OCI-LY7 (cell line): Measurements from ENCODE around the gene SAP30BP.

Experiments
- EZH2phosphoT487 ChIP-seq: fragments of 200-600 bp; sonication (generic); IDR thresholded peaks from 2 replicates; pipeline ENCODE4 v1.6.1; 2018; ENCODE audit warnings: low read depth, borderline replicate concordance, mild to moderate bottlenecking, mixed run types, antibody characterized with exemption, low read length, moderate library complexity, mixed read lengths
- TF ChIP-seq, protein P1 (sequence below): fragments of 200-600 bp; sonication (generic); conservative IDR thresholded peaks from 2 replicates; pipeline ENCODE4 v1.5.1; 2014; ENCODE audit warnings: mild to moderate bottlenecking, antibody characterized with exemption, low read length, moderate library complexity, mixed read lengths

DNA sequence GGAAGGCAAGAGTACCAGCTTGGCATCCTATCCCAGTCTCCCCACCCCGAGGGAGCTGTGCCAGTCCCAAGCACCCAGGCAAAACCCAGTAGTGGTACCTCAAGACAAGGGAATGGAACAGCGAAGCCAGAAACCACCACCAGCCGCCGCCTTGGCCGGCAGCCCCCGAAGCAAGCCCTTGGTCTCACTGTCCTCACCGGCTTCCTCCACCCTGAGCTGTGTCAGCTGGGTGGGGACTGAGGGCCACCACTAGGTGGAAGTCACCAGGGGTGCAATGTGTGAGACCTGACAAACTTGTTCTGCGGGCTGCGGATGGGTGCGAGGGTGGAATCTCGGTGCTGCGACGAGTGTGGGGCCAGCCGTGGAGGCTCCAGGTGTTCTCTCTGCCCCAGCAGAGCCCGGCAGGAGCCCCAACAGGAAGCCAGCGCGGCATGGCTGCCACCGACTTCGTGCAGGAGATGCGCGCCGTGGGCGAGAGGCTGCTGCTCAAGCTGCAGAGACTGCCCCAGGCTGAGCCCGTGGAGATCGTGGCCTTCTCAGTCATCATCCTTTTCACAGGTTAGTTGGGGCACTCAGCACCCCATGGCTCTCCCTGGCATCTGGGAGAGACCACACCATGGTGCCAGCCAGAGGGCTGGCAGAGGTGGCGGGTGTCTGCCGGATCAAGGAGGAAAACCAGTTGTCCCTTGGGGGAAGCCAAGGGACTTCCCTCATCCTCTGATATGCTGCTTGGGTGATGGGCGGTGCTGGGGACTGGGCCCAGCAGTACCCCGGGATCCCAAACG, 27.2 kb upstream of the SAP30BP start:
- TF ChIP-seq, protein P1, sequence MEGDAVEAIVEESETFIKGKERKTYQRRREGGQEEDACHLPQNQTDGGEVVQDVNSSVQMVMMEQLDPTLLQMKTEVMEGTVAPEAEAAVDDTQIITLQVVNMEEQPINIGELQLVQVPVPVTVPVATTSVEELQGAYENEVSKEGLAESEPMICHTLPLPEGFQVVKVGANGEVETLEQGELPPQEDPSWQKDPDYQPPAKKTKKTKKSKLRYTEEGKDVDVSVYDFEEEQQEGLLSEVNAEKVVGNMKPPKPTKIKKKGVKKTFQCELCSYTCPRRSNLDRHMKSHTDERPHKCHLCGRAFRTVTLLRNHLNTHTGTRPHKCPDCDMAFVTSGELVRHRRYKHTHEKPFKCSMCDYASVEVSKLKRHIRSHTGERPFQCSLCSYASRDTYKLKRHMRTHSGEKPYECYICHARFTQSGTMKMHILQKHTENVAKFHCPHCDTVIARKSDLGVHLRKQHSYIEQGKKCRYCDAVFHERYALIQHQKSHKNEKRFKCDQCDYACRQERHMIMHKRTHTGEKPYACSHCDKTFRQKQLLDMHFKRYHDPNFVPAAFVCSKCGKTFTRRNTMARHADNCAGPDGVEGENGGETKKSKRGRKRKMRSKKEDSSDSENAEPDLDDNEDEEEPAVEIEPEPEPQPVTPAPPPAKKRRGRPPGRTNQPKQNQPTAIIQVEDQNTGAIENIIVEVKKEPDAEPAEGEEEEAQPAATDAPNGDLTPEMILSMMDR, result no peak
- TF ChIP-seq EZH2phosphoT487, result no peak
